H1 (cell line): ENCODE results near the gene GLB1L2. TPM values are rescaled to one million over a fixed set of nuclear protein-coding genes. Genes with fewer than 3 reads are reported as not detected.

Experiments
- CTCF ChIA-PET: fragments of 300-600 bp; sonication (Branson Sonifier 250); formaldehyde crosslinking; loops from one replicate; lab custom pipeline; 2021; ENCODE audit not compliant: partially characterized antibody; lab: Charles Lee
- POLR2A ChIA-PET: fragments of 300-600 bp; sonication (Branson Sonifier 250); formaldehyde crosslinking; loops from one replicate; lab custom pipeline; 2021; ENCODE audit warnings: inconsistent platforms; ENCODE audit not compliant: partially characterized antibody; lab: Charles Lee
- DNase-seq, 2 experiments: peaks; one replicate each; pipeline versions ENCODE4 v3.0.0 to v3.0.0-alpha.2; 2010 to 2022; ENCODE audit warnings: low spot score in 2 of 2, low read depth in 1 of 2, mixed read lengths in 1 of 2
- FAIRE-seq: peaks from 2 replicates; lab custom pipeline; 2011; peaks lifted over from hg19 to GRCh38; lab: Jason Lieb, UNC
- H2AFZ ChIP-seq: 2 replicates; pipeline ENCODE4 v1.8.1; 2012; ENCODE audit warnings: low read length, inconsistent platforms
- H2AK5ac ChIP-seq: 2 replicates; pipeline ENCODE4 v1.6.1; 2013; ENCODE audit warnings: low read depth, low read length
- H2BK120ac ChIP-seq: replicated peaks from 2 replicates; pipeline ENCODE3; 2013; ENCODE audit warnings: low read depth, low read length, inconsistent platforms
- H2BK12ac ChIP-seq: 2 replicates; pipeline ENCODE4 v1.6.1; 2013; ENCODE audit warnings: low read depth, low read length
- H2BK15ac ChIP-seq: 2 replicates; pipeline ENCODE4 v1.6.1; 2013; ENCODE audit warnings: low read length
- H2BK20ac ChIP-seq: 2 replicates; pipeline ENCODE4 v1.6.1; 2013; ENCODE audit warnings: low read length
- H2BK5ac ChIP-seq: 2 replicates; pipeline ENCODE4 v1.6.1; 2013; ENCODE audit warnings: low read depth, low read length
- H3K14ac ChIP-seq: 2 replicates; pipeline ENCODE4 v1.6.1; 2013; ENCODE audit warnings: inconsistent platforms; ENCODE audit not compliant: insufficient read length
- H3K18ac ChIP-seq: 2 replicates; pipeline ENCODE4 v1.6.1; 2013; ENCODE audit warnings: low read length; ENCODE audit errors: extremely low read depth
- H3K23ac ChIP-seq: 2 replicates; pipeline ENCODE4 v1.6.1; 2013; ENCODE audit warnings: inconsistent platforms; ENCODE audit not compliant: insufficient read length
- H3K23me2 ChIP-seq: 2 replicates; pipeline ENCODE4 v1.6.1; 2013; ENCODE audit warnings: low read depth, low read length
- H3K27ac ChIP-seq: 2 replicates; pipeline ENCODE4 v1.6.1; 2011; ENCODE audit warnings: low read depth, low read length, inconsistent platforms
- H3K27me3 ChIP-seq, 4 experiments: replicated peaks in 1 of 4; 1 replicate in 1 of 4; 2 replicates in 3 of 4; pipeline versions ENCODE4 v1.6.1 to v1.8.1; 2011 to 2013; ENCODE audit warnings: low read length in 3 of 4, mild to moderate bottlenecking in 3 of 4, inconsistent platforms in 2 of 4, mixed read lengths in 2 of 4, moderate library complexity in 1 of 4; ENCODE audit not compliant: control insufficient read depth in 3 of 4, insufficient read depth in 3 of 4; ENCODE audit errors: extremely low read depth in 1 of 4
- H3K36me3 ChIP-seq, 4 experiments: 2 replicates each; pipeline versions ENCODE4 v1.6.1 to v1.8.1; 2011 to 2013; ENCODE audit warnings: mild to moderate bottlenecking in 4 of 4, low read length in 3 of 4, moderate library complexity in 2 of 4, control low read depth in 1 of 4, inconsistent platforms in 1 of 4; ENCODE audit not compliant: insufficient read depth in 4 of 4, control insufficient read depth in 2 of 4
- H3K4ac ChIP-seq: replicated peaks from 2 replicates; pipeline ENCODE3; 2013; ENCODE audit warnings: low read length, low read depth, mixed read lengths, inconsistent platforms; ENCODE audit not compliant: insufficient read length
- H3K4me1 ChIP-seq, 4 experiments: replicated peaks in 1 of 4; 1 replicate in 1 of 4; 2 replicates in 3 of 4; pipeline versions ENCODE4 v1.6.1 to v1.8.1; 2011 to 2013; ENCODE audit warnings: low read length in 3 of 4, inconsistent platforms in 2 of 4, mixed read lengths in 1 of 4; ENCODE audit not compliant: insufficient read depth in 4 of 4, control insufficient read depth in 3 of 4
- H3K4me2 ChIP-seq, 2 experiments: 2 replicates each; pipeline versions ENCODE4 v1.6.1 to v1.8.1; 2011 to 2013; ENCODE audit warnings: low read depth in 2 of 2, low read length in 2 of 2, control low read depth in 1 of 2, inconsistent platforms in 1 of 2, mild to moderate bottlenecking in 1 of 2; ENCODE audit not compliant: insufficient read depth in 1 of 2
- H3K4me3 ChIP-seq, 4 experiments: fragments of 200-600, 300-600 bp in 1 of 4; sonication (generic), shearing (Covaris generic), sonication (Bioruptor Twin) in 1 of 4; 2 replicates each; pipeline versions ENCODE4 v1.5.1 to v1.8.1; 2011 to 2016; ENCODE audit warnings: low read length in 4 of 4, low read depth in 3 of 4, control low read depth in 2 of 4, inconsistent platforms in 2 of 4, mild to moderate bottlenecking in 2 of 4, mixed read lengths in 1 of 4, moderate library complexity in 1 of 4; ENCODE audit not compliant: insufficient read depth in 2 of 4; ENCODE audit errors: extremely low read depth in 1 of 4
- H3K56ac ChIP-seq: replicated peaks from 2 replicates; pipeline ENCODE3; 2013; ENCODE audit warnings: low read depth, mild to moderate bottlenecking, mixed read lengths, low read length, inconsistent platforms; ENCODE audit not compliant: insufficient read length
- H3K79me1 ChIP-seq: 2 replicates; pipeline ENCODE4 v1.6.1; 2013; ENCODE audit warnings: low read depth, low read length, control low read depth
- H3K79me2 ChIP-seq, 2 experiments: 2 replicates each; pipeline versions ENCODE4 v1.6.1 to v1.8.1; 2012 to 2013; ENCODE audit warnings: low read length in 2 of 2, mild to moderate bottlenecking in 2 of 2, inconsistent platforms in 1 of 2; ENCODE audit not compliant: insufficient read depth in 2 of 2, control insufficient read depth in 1 of 2
- H3K9ac ChIP-seq, 4 experiments: replicated peaks in 1 of 4; 1 replicate in 1 of 4; 2 replicates in 3 of 4; pipeline versions ENCODE4 v1.6.1 to v1.8.1; 2011 to 2013; ENCODE audit warnings: low read depth in 3 of 4, low read length in 3 of 4, control low read depth in 2 of 4, mild to moderate bottlenecking in 2 of 4, moderate library complexity in 2 of 4, inconsistent platforms in 1 of 4; ENCODE audit errors: extremely low read depth in 1 of 4
- H3K9me3 ChIP-seq, 2 experiments: 2 replicates each; pipeline versions ENCODE4 v1.6.1 to v1.8.1; 2012 to 2013; ENCODE audit warnings: mild to moderate bottlenecking in 2 of 2, moderate library complexity in 2 of 2, control low read depth in 1 of 2, inconsistent platforms in 1 of 2, low read depth in 1 of 2, low read length in 1 of 2, mixed read lengths in 1 of 2; ENCODE audit not compliant: insufficient read depth in 2 of 2
- H4K20me1 ChIP-seq, 2 experiments: replicated peaks in 1 of 2; 2 replicates each; pipeline versions ENCODE3 to v1.8.1; 2011 to 2013; ENCODE audit warnings: inconsistent platforms in 2 of 2, low read length in 2 of 2, mild to moderate bottlenecking in 1 of 2; ENCODE audit not compliant: insufficient read depth in 2 of 2, control insufficient read depth in 1 of 2
- H4K5ac ChIP-seq: 2 replicates; pipeline ENCODE4 v1.6.1; 2013; ENCODE audit warnings: low read length, low read depth, mixed read lengths, inconsistent platforms; ENCODE audit not compliant: insufficient read length
- H4K8ac ChIP-seq: 2 replicates; pipeline ENCODE4 v1.8.0; 2013; ENCODE audit warnings: mild to moderate bottlenecking, moderate library complexity, low read length, inconsistent platforms; ENCODE audit not compliant: insufficient read depth; ENCODE audit errors: extremely low read depth
- H4K91ac ChIP-seq: replicated peaks from 2 replicates; pipeline ENCODE3; 2013; ENCODE audit warnings: low read length, mixed read lengths, inconsistent platforms; ENCODE audit not compliant: insufficient read length
- CBX5 ChIP-seq: fragments of 300-800, 300-1000 bp; sonication (generic); IDR thresholded peaks from 2 replicates; pipeline ENCODE4 v1.7.1; 2016; ENCODE audit warnings: antibody characterized with exemption, low read length, low read depth
- NRF1 ChIP-seq: IDR thresholded peaks from 2 replicates; pipeline ENCODE4 v1.6.1; 2011; ENCODE audit warnings: mild to moderate bottlenecking, low read depth, low read length, improper control_type of control experiment
- RBBP5 ChIP-seq: IDR thresholded peaks from 2 replicates; pipeline ENCODE4 v1.7.1; 2012; ENCODE audit warnings: low read depth, mild to moderate bottlenecking, inconsistent platforms, low read length, moderate library complexity, borderline replicate concordance
- SIRT6 ChIP-seq: IDR thresholded peaks from one replicate; pipeline ENCODE4 v1.7.1; 2012; ENCODE audit warnings: low read length, inconsistent platforms
- WGBS, 2 experiments: shearing (Covaris generic) in 1 of 2; methylation state at CpG; one replicate each; pipeline versions ENCODE4 v1.1.6 to v1.1.7; 2013 to 2015; ENCODE audit warnings: low lambda C conversion rate in 2 of 2, mixed read lengths in 2 of 2, inconsistent platforms in 1 of 2, low coverage in 1 of 2, missing lambda C conversion rate in 1 of 2; ENCODE audit not compliant: insufficient replicate concordance in 2 of 2, insufficient coverage in 1 of 2, insufficient read length in 1 of 2; ENCODE audit errors: extremely low coverage in 1 of 2, missing lambda C conversion rate in 1 of 2; 5-methylcytosine and 5-hydroxymethylcytosine counted together
- polyA plus RNA-seq, 7 experiments: library from polyadenylated mRNA; depleted of rRNA in 3 of 7; stranded (reverse) in 5 of 7; unstranded in 2 of 7; fragments of >200 nt in 5 of 7; fragments of 200-250 nt in 2 of 7; gene quantifications; 1 replicate in 5 of 7; 2 replicates in 1 of 7; 4 replicates in 1 of 7; pipeline versions ENCODE4 v1.2.1 to v1.2.3, GENCODE V29; 2011 to 2013; ENCODE audit warnings: missing spikeins in 2 of 7, mixed read lengths in 2 of 7
- total RNA-seq: library from RNA; stranded (reverse); fragmentation: NEBNext Ultra II Directional; extraction: Animal tissue kit (Norgen Biotek cat#: 25700); gene quantifications from 2 replicates; pipeline ENCODE4 v1.2.1, GENCODE V29; 2021

GLB1L2 gene
- total and polyA plus RNA-seq, 2 of the 8 experiments (the other 6 are each of a cell fraction or from before 2014, with no cell fraction given), result 4.4 to 7.9 TPM

DNA sequence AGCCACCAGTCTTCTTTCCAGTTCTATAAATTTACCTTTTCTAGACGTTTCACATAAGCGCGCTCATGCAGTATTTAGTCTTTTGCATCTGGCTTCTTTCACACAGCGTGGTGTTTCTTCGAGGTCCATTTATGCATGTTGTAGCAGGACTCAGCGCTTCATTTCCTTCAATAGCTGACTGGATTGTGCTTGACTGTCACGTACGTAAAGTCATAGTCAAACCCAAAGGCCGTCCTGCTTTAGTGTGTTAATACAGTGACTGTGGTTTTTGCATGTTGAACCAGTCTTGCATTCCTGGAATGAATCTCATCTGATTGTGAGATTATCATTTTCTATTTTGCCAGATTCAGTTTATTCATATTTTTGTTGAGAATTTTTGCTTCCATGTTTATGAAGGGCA is 37.1 kb upstream of the GLB1L2 start:
- H3K56ac ChIP-seq, result no peak overlapping the region
- no peak overlapping the region for H2AFZ ChIP-seq
- no peaks in the 10 kb centered on the region; a peak in 1 of 7 replicates for H3K4me1 ChIP-seq
- no peak overlapping the region for H4K5ac ChIP-seq
- CTCF ChIA-PET, result no interaction called here
- no peak overlapping the region for H4K91ac ChIP-seq
- peaks cover 3 to 20% (median 8%) of the 10 kb centered on the region in 4 experiments; a peak in 6 of 8 replicates for H3K36me3 ChIP-seq
- no peak overlapping the region for H3K4me2 ChIP-seq
- WGBS, 2 experiments, result 81% methylated on average over 9 of the region's 9 CpGs; no CpG with 5 or more reads in 1 of the 2 experiments
- no peaks in the 10 kb centered on the region for H3K79me1 ChIP-seq
- DNase-seq, result no peak
- H2BK15ac ChIP-seq, result no peak overlapping the region
- H3K9me3 ChIP-seq, result no peaks in the 10 kb centered on the region
- no peak overlapping the region for H3K27ac ChIP-seq
- H3K27me3 ChIP-seq, result no peaks in the 10 kb centered on the region; a peak in 1 of 7 replicates
- H3K14ac ChIP-seq, result no peak overlapping the region
- no peak overlapping the region for H3K4me3 ChIP-seq
- H2BK5ac ChIP-seq, result no peak overlapping the region
- no peak overlapping the region for H2BK12ac ChIP-seq
- H2AK5ac ChIP-seq, result no peak overlapping the region
- no peaks in the 10 kb centered on the region for H3K23me2 ChIP-seq
- POLR2A ChIA-PET, result interaction anchor here (0.9 kb wide), 1 partner anchor 15 kb away, joined by 4 read pairs; no protein-coding TSS in a partner anchor
- H3K79me2 ChIP-seq, result no peaks in the 10 kb centered on the region
- no peaks in the 10 kb centered on the region for H4K20me1 ChIP-seq
- H3K23ac ChIP-seq, result no peak overlapping the region
- TF ChIP-seq SIRT6, result no peak
- no peak for TF ChIP-seq CBX5
- no peak for TF ChIP-seq NRF1
- no peak for TF ChIP-seq RBBP5
- TF ChIP-seq, all 59 proteins: peak for 0
- no peak overlapping the region for H2BK120ac ChIP-seq
- H3K4ac ChIP-seq, result no peak overlapping the region
- no peak overlapping the region for H4K8ac ChIP-seq
- H2BK20ac ChIP-seq, result no peak overlapping the region
- no peak overlapping the region for H3K9ac ChIP-seq
- no peak for FAIRE-seq
- no peak overlapping the region for H3K18ac ChIP-seq
